ENCODE results near the gene ANKS1B. TPM values are rescaled to one million over a fixed set of nuclear protein-coding genes. Genes with fewer than 3 reads are reported as not detected.

The ANKS1B gene
- total RNA-seq, 1 donor from 2014 or later = 2.3 TPM

GRCh38 chr12:99879439-99879838 lies 105.3 kb downstream of the ANKS1B start:
- peaks cover 22% of the 10 kb centered on the region for H3K27me3 Mint-ChIP-seq (ENCODE audit: low read depth)
- H3K4me3 Mint-ChIP-seq (ENCODE audit: unreplicated experiment) = no peak overlapping the region
- H3K36me3 Mint-ChIP-seq (ENCODE audit: low read depth) = no peaks in the 10 kb centered on the region
- no peaks in the 10 kb centered on the region for H3K9me3 Mint-ChIP-seq (ENCODE audit: low read depth)
- H3K27ac Mint-ChIP-seq (ENCODE audit: unreplicated experiment) = no peak overlapping the region
- TF ChIP-seq CTCF (IDR thresholded peaks at IDR 0.05) = no peak
- H3K4me1 Mint-ChIP-seq (ENCODE audit: low read depth) = no peaks in the 10 kb centered on the region
- DNase-seq (ENCODE audit: low spot score) = no peak

GRCh38 chr12:99875081-99875480 lies 109.7 kb downstream of the ANKS1B start:
- Mint-ChIP-seq H3K9me3 (ENCODE audit: low read depth) (peaks cover 5% of the 10 kb centered on the region), H3K27ac (ENCODE audit: unreplicated experiment) (no peak overlapping the region), H3K36me3 (ENCODE audit: low read depth) (no peaks in the 10 kb centered on the region), H3K27me3 (ENCODE audit: low read depth) (peaks cover 14% of the 10 kb centered on the region), H3K4me1 (ENCODE audit: low read depth) (no peaks in the 10 kb centered on the region), H3K4me3 (ENCODE audit: unreplicated experiment) (no peak overlapping the region)
- TF ChIP-seq CTCF (IDR thresholded peaks at IDR 0.05) = no peak
- no peak for DNase-seq (ENCODE audit: low spot score)

- no peak for TF ChIP-seq CTCF (IDR thresholded peaks at IDR 0.05)
- H3K36me3 Mint-ChIP-seq (ENCODE audit: low read depth) = no peaks in the 10 kb centered on the region
- peaks cover 6% of the 10 kb centered on the region for H3K27me3 Mint-ChIP-seq (ENCODE audit: low read depth)
- H3K27ac Mint-ChIP-seq (ENCODE audit: unreplicated experiment) = no peak overlapping the region
- peaks cover 8% of the 10 kb centered on the region for H3K9me3 Mint-ChIP-seq (ENCODE audit: low read depth)
- H3K4me3 Mint-ChIP-seq (ENCODE audit: unreplicated experiment) = no peak overlapping the region
- H3K4me1 Mint-ChIP-seq (ENCODE audit: low read depth) = no peaks in the 10 kb centered on the region
- no peak for DNase-seq (ENCODE audit: low spot score)
Measured at GRCh38 chr12:99870085-99870484, 114.7 kb downstream of the ANKS1B start.

- no peaks in the 10 kb centered on the region for H3K36me3 Mint-ChIP-seq (ENCODE audit: low read depth)
- DNase-seq (ENCODE audit: low spot score) = no peak
- H3K27me3 Mint-ChIP-seq (ENCODE audit: low read depth) = peaks cover 7% of the 10 kb centered on the region
- no peak for TF ChIP-seq CTCF (IDR thresholded peaks at IDR 0.05)
- H3K4me1 Mint-ChIP-seq (ENCODE audit: low read depth) = no peaks in the 10 kb centered on the region
- no peak overlapping the region for H3K4me3 Mint-ChIP-seq (ENCODE audit: unreplicated experiment)
- no peaks in the 10 kb centered on the region for H3K9me3 Mint-ChIP-seq (ENCODE audit: low read depth)
- H3K27ac Mint-ChIP-seq (ENCODE audit: unreplicated experiment) = no peak overlapping the region
Measured at GRCh38 chr12:99861731-99862130, 123.0 kb downstream of the ANKS1B start.

GRCh38 chr12:99859126-99859525 lies 125.6 kb downstream of the ANKS1B start:
- no peak overlapping the region for H3K27ac Mint-ChIP-seq (ENCODE audit: unreplicated experiment)
- no peak for TF ChIP-seq CTCF (IDR thresholded peaks at IDR 0.05)

More at GRCh38 chr12:99859126-99859525, 125.6 kb downstream of the ANKS1B start:
- Mint-ChIP-seq H3K9me3 (ENCODE audit: low read depth) (no peaks in the 10 kb centered on the region), H3K4me3 (ENCODE audit: unreplicated experiment) (no peak overlapping the region), H3K4me1 (ENCODE audit: low read depth) (no peaks in the 10 kb centered on the region), H3K27me3 (ENCODE audit: low read depth) (peaks cover 7% of the 10 kb centered on the region), H3K36me3 (ENCODE audit: low read depth) (no peaks in the 10 kb centered on the region)
- DNase-seq (ENCODE audit: low spot score) = no peak
